Stimulated activated CD4-positive, alpha-beta T cell treated with anti-CD3 and anti-CD28 coated beads, Interleukin-1b, Interleukin-23, amount 100 ng/mL, for 24 hours (primary cell): ENCODE data around the gene RAD23A.
A peak's percentile ranks its signal among the peaks of the same experiment; 100 is the strongest.

Experiments used
- DNase-seq, 4 experiments: peaks; one replicate each; pipeline ENCODE4 v3.0.0-alpha.2; 2020; ENCODE audit warnings: low read depth in 4 of 4, low spot score in 1 of 4

Gene RAD23A

DNA sequence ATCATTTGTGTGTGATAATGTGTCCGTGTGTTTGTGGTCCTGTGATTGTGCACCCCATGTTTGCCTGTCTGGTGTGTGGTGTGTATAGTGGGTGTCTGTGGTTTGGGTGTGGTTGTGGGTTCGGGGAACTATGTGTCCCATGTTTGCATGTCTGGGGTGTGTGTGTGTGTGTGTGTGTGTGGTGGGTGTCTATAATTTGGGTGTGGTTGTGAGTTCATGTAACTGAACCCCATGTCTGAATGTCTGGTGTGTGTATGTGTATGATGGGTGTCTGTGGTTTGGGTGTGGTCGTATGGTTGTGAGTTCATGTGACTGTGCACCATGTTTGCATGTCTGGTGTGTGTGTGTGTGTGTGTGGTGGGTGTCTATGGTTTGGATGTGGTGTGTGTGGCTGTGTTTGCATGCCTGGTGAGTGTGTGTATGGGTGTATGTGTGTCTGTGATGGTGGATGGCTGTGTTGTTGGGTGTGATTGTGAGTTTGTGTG, 38.5 kb downstream of the RAD23A start:
- no peak for DNase-seq

DNA sequence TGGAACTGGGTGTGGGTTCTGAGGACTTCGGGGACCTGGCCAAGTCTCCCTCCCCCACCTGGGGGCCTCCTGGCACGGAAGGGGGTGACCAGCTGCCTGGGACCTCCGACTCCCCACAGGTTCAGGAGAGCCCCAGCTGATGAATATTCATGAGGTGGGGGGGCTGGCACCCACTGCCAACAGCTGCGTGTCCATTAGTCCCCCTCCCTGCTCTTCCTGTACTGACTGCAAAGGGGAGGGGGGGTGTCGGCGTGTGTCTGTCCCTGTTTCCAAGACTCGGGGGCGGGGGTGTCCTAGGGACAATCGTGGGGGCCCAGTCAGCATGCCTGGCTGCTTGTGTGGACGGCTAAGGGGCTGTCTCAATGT, 39.0 kb downstream of the RAD23A start:
- no peak for DNase-seq

DNA sequence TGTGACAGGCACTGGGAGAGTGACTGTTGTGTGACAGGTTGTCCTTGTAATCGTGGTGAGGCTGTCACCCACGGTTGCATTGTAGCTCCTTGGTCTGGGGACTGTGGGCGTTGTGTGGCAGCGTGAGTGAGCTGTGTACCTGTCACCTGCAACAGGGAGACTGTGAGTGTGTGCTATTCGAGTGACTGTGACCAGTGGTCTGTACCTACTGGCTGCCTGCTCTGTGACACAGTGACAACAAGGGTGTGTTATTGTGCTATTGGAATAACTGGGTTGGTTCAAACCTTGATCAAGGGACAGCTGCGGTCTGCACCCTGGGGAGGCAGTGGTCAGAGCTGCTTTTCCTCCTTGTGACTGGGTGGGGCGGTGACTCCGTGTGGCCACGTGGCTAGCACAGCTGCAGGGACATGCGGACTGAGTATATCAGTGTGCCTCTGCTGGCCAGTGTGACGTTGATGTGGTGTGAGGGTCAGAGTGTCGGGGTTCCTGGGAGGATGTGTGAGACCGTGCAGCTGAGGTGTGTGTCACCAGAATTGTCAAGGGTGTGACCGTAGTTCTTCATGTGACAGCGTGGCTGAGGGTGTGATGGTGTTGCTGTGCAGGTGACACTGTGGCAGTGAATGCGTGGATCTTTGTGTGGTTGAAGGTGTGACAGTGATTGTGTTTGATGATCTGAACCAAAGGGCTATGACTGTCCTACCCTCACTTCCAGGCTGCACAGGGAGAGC, 39.6 kb downstream of the RAD23A start:
- no peak for DNase-seq

DNA sequence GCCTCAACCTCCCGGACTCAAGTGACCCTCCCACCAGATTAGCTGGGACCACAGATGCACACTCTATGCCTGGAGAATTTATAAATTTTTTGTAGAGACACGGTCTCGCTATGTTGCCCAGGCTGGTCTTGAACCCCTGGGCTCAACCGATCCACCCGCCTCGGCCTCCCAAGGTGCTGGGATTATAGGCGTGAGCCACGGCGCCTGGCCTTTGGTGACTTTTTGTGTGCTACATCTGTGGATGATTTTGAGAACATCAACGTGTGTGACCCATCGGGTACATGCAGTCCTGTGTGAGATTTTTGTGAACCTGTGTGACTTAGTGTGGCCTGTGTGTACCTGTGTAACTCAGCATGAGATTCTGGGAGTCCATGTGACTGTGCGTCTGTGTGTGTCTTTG, 41.1 kb downstream of the RAD23A start:
- DNase-seq = no peak

DNA sequence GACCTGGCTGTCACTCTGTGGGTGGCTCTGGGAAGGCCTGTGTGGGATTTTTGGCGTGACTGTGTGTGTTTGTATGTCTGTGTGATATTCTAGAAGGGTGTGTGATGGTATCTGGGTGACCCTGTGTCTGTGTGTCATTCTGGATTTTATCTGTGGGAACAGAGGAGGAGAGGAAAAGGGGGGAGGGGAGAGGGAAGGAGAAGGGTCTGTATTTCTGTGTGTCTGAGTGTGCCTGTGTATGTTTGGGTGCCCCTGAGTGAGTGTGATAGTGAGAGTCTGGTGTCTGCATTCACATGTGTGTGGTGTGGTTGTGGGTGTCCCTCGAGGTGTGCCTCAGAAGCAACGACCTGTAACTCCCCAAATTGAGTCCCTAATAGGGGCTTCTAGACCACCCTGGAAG, 41.5 kb downstream of the RAD23A start:
- no peak for DNase-seq

DNA sequence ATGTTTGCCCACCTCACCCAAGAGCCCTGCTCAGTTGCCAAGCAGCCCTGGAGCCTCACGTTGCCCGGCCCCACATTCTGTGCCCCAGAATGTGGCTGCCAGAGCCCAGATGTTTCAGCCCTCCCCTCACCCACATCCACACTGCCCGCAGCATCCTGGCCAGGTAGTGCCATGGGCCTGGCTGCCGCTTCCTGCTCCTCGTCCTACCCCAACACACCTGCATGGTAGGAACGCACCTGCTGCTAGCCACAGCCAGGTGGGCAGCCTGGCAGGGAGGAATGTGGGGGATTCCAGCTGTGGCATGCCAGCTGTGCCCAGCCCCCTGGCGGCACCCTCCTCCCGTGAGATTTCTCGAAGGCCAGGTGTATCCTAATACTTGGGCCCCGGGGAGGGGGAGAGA, 42.1 kb downstream of the RAD23A start:
- DNase-seq = no peak

DNA sequence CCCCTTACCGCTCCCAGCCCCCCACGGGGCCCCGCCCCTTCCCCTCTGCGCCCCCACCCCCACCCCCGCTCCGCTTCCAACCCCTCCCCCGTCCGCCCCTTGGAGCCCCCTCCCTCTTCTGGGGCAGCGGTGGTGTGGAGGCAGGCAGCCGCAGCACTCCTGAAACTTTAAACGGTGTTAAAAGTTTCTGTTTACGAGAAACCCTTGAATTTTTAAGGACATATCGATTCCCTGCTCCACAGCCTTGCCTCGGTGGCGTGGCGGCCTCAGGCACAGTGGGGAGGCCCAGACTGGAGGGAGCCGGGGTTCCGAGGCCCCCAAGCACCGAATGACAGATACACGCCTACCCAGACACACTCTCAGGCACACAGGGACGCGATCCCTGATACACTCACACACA, 44.8 kb downstream of the RAD23A start:
- no peak for DNase-seq

DNA sequence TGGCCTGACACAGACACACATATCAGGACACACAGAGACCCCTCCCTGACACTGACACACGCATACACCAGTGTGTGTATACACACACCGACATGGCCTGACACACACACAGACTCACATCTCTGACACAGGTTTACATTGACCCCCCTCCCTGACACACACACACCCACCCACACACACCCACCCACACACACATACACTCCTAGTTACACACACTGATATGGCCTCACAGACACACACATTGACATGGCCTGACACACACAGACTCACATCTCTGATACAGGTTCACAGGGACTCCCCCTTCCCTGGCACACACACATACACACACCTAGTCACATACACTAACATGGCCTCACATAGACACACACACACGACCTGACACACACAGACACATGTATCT, 45.2 kb downstream of the RAD23A start:
- DNase-seq = no peak

DNA sequence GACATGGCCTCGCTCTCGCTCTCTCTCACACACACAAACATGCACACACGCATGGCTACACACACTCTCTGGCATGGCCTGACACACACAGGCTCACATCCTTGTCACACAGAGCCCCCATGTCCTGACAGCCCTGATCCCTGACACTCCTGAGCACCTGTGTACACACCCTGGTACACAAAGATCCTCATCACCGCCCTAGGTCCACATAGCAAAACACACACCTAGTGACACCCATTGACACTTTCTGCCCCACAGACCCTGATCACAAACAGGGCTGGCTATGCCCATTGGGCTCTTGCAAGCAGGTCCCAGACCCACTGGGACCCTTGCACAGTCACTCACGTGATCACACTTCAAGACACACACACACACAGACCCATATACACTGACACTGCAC, 45.6 kb downstream of the RAD23A start:
- no peak for DNase-seq

DNA sequence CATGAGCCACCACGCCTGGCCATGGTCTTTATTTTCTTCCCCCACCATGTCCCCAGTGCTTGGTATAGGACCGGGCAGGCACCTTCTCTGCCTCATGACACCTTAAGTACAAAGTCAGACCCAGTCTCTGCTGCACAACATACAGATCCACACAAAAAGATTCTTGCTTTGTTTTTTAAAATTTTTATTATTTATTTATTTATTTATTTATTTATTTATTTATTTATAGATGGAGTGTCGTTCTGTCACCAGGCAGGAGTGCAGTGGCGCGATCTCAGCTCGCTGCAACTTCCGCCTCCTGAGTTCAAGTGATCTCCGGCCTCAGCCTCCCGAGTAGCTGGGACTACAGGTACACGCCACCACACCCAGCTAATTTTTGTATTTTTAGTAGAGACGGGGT, 47.1 kb downstream of the RAD23A start:
- no peak for DNase-seq

DNA sequence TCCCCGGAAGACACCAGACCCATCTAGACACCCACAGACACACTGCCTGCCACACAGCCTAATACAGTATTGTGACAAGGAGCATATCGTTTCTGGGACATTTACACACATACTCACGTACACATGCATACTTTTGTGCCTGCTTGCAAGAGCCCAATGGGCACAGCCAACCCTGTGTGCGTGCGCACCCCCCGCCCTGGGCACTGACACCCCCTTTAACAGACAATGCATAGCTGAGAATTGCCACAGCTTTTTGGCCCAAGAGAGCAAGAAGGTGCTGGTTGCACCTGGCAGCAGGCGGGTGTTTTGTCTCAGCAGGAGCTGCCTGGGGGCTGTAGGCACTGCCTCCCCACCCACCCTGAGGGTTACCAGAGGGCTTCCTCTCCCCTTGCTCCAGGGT, 47.9 kb downstream of the RAD23A start:
- DNase-seq = no peak

DNA sequence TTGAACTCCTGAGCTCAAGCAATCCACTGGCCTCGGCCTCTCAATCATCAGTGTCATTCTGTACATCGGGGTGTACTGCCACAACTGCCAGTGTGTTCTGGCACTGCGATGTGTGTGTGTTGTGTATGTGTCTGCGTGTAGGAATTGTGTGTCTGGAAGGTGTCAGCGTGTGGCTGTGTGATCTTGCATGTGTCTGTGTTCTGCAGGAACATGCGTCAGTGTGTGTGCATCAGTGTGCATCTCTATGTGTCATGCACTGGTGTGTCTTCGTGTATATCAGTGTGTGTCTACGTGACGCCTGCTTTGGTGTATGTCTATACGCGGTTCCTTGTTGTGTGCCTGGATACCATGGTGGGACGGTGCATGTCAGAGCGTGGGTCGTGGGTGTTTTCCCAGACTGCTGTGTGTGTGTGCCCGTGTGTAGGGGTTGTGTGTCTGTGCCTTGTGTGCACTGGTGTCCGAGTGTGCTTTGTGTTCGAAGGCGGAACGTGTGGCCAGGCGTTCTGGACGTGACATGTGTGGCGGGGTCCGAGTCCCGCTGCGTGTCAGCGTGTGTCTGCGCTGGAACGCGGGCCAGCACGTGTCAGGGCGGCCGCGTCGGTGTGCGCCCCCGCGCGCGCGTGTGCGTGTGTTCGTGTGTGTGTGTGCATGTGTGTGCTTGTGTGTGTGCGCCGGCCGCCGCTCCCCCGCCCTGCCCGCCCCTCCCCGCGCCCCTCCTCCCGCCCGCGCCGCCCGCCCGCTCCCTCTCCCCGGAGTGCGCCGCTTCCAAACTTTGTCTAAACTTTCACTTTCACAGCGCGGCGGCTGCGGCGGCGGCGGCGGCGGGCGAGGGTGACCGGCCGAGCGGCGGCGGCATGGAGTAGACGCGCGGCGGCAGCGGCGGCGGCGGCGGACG, 49.3 kb downstream of the RAD23A start, which contains the start of gene NFIX:
Gene NFIX, plus strand, starts transcription at position 775 of the 895 bp plus-strand sequence. CDS start 363 bp downstream, outside the sequence.
- DNase-seq = peak; percentile 33 to 47 (median 38)

DNA sequence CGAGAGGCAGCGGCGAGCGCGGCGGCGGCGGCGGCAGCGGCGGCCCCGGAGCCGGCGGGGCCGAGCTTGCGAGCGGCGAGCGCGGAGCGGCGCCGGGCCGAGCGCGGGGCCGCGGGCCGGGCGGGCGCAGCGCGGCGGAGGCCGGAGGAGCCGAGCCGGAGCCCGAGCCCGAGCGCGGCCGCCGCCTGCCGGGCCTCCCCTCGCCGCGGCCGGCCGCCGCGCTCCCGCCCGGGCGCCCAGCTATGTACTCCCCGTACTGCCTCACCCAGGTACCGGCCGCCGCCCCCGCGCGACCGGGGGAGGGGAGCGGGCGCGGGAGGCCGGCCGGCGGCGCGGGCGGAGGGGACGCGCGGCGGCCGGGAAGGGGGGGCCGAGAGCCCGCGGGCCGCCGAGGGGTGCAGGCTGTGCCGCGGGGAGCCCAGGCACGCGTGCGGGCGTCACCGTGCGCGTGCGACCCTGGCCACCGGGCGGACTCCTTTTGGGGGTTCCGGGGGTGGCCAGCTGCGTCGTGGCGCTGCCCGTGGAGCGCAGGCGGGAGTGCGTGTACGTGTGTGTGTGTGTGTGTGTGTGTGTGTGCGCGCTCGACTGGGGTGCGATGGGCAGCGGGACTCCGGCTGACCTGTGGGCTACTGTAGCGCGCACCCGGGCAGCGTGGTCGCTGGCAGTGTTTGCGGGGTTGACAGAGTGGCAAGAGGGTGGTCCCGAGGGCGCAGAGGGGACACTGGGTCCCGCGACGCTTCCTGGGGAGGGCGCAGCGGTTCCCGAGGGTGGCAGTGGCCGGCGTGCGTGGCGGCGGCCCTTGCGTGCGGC, 50.1 kb downstream of the RAD23A start:
- DNase-seq = no peak

DNA sequence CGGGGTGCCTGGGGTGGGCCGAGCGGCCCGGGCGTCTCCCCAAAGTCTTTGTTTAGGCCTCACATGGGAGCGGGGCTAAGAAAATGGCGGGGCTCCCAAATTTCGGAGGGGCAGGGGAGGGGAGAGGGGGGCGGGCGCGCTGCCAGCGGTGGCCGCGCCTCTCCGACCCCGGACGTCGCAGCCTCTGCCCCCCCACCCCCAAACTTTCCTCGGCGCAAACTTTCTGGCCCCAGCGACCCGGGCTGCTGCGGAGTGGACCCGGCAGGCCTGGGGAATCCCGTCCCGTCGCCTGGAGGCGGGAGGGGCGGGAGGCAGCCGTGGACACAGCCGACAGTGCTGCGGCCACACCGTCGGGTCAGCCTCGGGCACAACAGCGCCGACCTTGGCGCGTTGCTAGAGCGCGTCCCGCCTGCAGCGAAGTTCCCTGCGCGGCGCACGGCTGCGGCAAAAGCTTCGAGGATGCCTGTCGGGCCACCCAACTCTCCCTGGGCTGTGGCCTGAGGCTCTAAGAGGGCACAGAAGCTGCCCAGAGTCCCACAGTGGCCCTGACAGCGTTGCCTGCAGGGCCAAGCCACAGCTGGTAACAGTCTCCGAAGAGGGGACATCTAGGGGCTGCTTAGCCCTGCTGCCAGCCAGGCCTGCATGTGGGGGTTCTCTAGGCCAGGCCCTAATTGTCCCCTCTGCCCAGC, 50.9 kb downstream of the RAD23A start:
- DNase-seq = no peak

DNA sequence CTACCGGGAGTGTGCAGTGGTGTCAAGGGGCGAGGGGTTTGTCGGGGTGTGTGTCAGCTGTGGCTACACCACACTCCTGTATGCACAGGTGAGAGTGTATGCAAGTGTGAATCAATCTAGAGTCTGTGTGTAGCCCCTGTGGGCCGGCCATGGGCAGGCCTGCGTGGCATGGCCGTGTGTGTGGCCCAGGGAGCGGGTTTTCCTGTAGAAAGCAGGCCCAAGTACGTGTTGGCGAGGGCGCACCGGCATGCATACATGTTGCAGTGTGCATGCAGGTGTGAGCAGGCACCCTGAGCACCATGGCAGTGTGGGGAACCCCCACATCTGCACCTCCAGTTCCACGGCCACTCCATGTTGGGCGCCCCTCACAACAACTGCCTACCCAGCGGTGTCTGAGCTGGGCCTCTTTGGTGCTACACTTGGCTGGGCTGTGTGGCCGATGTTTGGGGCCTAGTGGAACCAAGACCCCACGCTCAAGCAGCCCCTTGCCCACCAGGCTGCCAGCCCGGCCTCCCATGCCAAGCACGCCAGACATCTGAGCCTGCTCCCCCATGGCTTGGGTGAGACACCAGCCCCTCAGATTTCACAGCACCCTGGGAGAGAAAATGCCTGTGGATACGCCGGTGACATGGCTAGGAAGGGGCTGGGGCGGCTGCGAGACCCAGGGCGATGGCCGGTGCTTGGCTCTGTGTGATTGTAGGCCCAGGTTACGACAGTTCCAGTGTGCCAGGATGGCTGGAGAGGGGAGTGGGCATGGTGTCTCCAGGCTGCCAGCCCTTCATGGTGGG, 51.7 kb downstream of the RAD23A start:
- no peak for DNase-seq

DNA sequence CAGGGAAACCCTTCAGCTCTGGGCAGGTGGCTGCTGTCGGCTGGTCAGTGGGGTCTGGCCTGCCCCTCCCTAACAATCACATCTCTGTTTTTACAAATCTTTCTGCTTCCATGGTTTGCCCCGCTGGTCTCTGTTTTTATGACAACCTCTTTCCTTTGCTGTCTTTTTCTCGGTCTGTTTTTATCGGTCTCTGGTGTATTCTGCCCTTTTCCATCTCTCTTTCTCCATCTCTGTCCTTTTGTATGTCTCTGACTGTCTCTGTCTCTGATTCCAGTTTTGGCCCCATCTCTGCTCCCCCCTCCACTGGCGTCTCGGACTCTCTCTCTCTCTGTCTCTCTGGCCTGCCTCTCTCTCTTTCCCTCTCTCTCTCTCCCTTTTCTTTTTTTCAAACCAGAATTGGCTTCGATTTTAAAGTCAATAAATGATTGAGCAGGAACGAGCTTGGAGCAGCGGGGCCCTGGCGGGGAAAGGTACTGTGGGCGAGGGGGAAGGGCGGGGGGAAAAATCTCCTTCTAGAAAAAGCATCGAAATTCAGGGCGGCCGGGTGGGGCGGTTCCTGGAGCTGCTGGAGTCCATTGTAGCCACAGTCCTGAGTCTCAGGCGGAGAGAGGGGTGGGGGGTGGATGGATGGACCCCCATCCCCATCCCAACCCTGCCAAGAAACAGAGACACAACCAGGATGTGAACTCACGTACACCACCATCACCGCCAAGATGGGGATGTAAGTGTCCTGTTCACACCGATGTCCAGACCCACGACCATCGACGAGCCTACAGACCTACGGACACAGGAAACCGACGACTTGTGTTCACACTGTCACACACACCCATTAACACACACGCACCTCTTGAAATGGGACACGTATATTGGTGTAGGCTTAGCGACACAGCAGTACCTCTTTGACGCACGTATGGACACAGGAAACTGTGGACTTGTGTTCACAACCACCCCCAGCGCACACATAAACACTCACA, 52.6 kb downstream of the RAD23A start:
- DNase-seq = no peak

DNA sequence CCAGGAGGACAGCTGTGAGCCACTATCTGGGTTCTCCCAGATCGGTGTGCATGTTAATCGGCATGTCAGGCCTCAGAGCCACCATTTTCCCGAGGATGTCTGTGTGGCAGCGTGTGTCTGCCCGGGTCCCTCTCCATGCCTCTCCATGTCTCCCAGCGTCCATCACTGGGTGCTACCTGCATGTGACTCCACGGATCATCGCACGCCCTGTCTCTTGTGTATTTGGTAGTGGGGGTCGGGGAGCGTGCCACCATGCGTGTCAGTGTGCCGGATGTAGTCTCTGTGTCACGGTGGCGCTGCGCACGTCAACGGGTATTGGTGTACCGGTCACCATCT, 55.5 kb downstream of the RAD23A start:
- DNase-seq = no peak

DNA sequence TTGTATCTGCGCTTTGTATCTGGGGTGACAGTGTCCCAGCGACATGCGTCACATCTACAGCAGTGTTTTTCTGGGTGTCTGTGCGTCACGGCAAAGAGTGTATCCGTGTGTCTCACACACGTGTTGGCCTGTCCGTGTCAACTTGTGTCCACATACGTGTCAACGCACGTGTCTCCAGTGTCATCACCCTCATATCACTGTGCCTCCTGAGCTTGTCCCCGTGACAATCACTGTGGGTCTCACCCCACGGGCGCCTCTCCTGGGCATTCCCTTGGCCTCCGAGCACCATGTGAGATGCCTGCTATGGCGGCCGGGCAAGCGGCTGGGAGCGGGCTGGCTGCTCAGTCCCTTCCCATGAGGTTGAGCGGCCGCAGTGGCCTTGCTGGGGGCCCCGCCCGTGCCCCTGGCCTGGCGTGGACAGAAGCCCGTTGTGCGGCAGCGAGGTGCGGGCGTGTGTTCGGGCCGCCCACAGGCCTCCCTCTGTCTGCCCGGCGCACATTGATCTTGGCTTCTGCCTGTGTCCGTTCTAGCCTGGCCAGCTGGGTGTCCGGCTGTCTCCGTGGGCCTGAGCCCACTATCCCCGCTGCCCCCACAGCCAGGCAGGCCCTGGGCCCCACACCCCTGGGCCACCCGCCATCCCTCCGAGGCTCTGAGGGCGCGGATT, 56.0 kb downstream of the RAD23A start:
- no peak for DNase-seq
